Measurements from ENCODE around the gene SYT10.
"Not testable (repeated sequence)": the region's sequence is repeated elsewhere in the genome, so short reads cannot be mapped to it uniquely, and the experiment has no call there.

Gene SYT10, protein sequence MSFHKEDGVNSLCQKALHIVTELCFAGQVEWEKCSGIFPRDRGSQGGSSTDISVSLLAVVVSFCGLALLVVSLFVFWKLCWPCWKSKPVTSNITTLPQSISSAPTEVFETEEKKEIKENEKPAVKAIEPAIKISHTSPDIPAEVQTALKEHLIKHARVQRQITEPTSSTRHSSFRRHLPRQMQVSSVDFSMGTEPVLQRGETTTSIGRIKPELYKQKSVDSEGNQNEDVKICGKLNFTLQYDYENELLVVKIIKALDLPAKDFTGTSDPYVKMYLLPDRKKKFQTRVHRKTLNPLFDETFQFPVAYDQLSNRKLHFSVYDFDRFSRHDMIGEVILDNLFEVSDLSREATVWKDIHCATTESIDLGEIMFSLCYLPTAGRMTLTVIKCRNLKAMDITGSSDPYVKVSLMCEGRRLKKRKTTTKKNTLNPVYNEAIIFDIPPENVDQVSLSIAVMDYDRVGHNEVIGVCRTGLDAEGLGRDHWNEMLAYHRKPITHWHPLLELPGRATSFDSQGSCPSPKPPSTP

GRCh38 chr12:33439587-33440011, at the start of gene SYT10:
Gene SYT10, minus strand, starts transcription at chr12:33439819. Its CDS starts 297 bp downstream, at chr12:33439522.
- no peak for DNase-seq (ENCODE audit: low read depth in 2 of 2)

- DNase-seq (ENCODE audit: low read depth in 2 of 2): no peak
Observed at GRCh38 chr12:33488036-33488435, 48.4 kb upstream of the SYT10 start.

GRCh38 chr12:33486058-33486457, 46.4 kb upstream of the SYT10 start:
- DNase-seq (ENCODE audit: low read depth in 2 of 2): no peak

- DNase-seq (ENCODE audit: low read depth in 2 of 2): no peak
Observed at GRCh38 chr12:33484161-33484560, 44.5 kb upstream of the SYT10 start.

GRCh38 chr12:33480366-33480765, 40.7 kb upstream of the SYT10 start:
- no peak for DNase-seq (ENCODE audit: low read depth in 2 of 2)

- DNase-seq (ENCODE audit: low read depth in 2 of 2): no peak
Observed at GRCh38 chr12:33476058-33476457, 36.4 kb upstream of the SYT10 start.

- no peak for DNase-seq (ENCODE audit: low read depth in 2 of 2)
Observed at GRCh38 chr12:33472299-33472698, 32.7 kb upstream of the SYT10 start.

GRCh38 chr12:33455096-33455495, 15.5 kb upstream of the SYT10 start:
- DNase-seq (ENCODE audit: low read depth in 2 of 2): no peak

GRCh38 chr12:33450480-33450879, 10.9 kb upstream of the SYT10 start:
- no peak for DNase-seq (ENCODE audit: low read depth in 2 of 2)

DNA sequence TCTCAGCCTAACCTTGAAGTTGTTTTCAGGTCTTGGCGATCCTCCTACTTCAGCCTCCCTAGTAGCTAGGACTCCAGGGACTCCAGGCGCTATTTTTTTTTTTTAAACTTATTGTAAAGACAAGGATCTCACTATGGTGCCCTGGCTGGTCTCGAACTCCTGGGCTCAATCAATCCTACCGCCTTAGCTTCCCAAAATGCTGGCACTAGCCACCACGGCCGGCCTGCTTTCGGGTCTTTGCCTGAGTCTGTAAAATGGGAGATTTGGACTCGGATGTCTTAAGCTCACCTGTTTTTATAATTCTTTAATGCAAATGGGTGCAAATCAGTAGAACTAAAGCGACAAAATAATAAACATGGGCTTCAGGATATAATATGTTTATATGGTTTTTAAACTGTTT, 858 bp upstream of the SYT10 start:
- no peak for DNase-seq (ENCODE audit: low read depth in 2 of 2)

GRCh38 chr12:33438851-33439586, 600 bp downstream of the SYT10 start:
- DNase-seq (ENCODE audit: low read depth in 2 of 2): no peak

DNA sequence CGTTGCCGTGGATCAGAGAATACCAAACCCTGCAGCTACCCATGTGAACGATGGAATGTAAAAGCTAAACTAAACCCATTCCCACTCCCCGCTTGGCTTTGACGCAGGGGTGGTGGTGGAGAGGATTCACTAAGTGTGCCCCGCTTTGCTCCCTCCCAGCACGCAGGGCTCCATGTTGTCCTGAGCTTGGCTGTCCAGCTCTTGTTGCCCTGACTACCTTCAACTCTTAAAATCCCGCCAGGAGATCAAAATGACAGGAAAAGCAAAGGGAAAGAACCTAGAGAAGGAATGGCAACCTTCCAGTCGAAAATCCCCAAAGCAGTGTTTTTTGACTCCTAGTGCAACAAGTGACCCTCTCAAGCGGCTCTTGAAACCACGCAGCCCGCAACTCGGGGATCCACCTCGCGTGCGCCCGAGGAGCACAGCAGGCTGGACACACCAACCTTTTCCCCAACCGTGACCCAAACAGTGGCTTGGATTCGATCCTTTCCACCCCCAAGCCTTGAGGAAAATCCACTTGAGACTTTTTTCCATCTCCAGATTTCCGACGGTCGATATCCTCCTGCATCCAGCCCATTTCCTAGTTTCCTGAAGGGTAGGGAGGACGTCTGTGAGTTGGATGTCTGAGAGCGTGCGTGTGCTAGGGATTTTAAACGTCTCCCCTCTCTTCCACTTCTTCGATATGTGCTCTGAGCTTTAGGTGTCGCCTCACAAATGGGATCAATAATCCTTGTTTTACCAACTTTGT, 1.4 kb downstream of the SYT10 start:
- no peak for DNase-seq (ENCODE audit: low read depth in 2 of 2)

- no peak for DNase-seq (ENCODE audit: low read depth in 2 of 2)
Observed at GRCh38 chr12:33437598-33437997, 2.0 kb downstream of the SYT10 start.

- no peak for DNase-seq (ENCODE audit: low read depth in 2 of 2)
Observed at GRCh38 chr12:33432992-33433391, 6.6 kb downstream of the SYT10 start.

GRCh38 chr12:33431648-33432047, 8.0 kb downstream of the SYT10 start:
- no peak for DNase-seq (ENCODE audit: low read depth in 2 of 2)

DNA sequence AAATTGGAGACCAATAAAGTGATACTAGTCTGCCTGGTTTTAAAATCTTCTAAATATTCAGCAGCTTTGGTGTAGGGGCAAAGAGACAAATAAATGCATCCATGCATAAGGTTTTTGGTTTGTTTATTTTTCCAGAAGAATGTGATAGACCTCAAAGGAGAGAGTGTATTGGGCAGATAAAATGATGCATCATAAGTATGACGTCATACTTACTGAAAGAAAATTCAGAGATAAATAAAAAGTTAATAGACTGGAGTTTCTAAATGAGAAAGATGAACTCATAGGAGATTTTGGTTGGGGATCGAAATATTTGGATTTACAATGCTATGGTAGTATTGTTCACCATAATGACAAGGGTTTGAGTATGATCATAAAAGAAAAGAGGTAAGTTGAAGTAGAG, 10.2 kb downstream of the SYT10 start:
- no peak for DNase-seq (ENCODE audit: low read depth in 2 of 2)

DNA sequence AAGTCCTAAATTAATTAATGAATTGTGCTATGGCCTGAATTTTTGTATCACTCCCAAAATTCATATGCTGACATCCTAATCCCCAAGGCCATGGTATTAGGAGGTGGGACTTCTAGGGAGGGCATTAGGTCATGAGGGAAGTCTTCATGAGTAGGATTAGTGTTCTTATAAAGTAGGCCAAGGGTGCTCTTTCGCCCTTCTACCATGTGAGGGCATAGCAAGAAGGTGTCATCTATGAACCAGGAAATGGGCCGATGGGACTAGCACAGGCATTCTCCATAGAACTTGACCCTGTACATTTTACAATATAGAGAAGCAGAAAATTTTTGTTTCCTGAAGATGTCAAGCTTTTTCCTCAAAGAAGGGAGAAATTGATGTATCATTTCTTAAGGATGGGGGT, 12.5 kb downstream of the SYT10 start:
- no peak for DNase-seq (ENCODE audit: low read depth in 2 of 2)

GRCh38 chr12:33423706-33424105, 15.9 kb downstream of the SYT10 start:
- DNase-seq (ENCODE audit: low read depth in 2 of 2): no peak

DNA sequence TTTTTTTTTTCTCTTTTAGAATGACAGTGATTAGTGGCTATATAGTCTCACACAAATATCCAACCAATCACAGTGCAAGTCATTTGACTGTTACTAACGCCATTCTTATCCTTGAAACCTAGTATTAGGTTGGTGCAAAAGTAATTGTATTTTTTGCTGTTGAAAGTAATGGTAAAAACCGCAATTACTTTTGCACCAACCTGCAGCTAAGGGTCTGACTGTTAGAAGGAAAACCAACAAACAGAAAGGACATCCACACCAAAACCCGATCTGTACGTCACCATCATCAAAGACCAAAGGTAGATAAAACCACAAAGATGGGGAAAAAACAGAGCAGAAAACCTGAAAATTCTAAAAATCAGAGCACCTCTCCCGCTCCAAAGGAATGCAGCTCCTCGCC, 27.2 kb downstream of the SYT10 start:
- DNase-seq (ENCODE audit: low read depth in 2 of 2): not testable (repeated sequence)

GRCh38 chr12:33383503-33383902, 56.1 kb downstream of the SYT10 start:
- no peak for DNase-seq (ENCODE audit: low read depth in 2 of 2)

- DNase-seq (ENCODE audit: low read depth in 2 of 2): no peak
Observed at GRCh38 chr12:33376153-33376552, 63.5 kb downstream of the SYT10 start.

- no peak for DNase-seq (ENCODE audit: low read depth in 2 of 2)
Observed at GRCh38 chr12:33370318-33370717, 69.3 kb downstream of the SYT10 start.

Measured in activated CD4-positive, alpha-beta T cell treated with anti-CD3 and anti-CD28 coated beads for 24 hours (primary cell).